H1 (cell line): ENCODE data around the gene ZC3H7B. TPM values are rescaled to one million over a fixed set of nuclear protein-coding genes. Genes with fewer than 3 reads are reported as not detected.

ENCODE experiments used
- FOSL1 ChIP-seq: IDR thresholded peaks from 2 replicates; pipeline ENCODE4 v1.6.1; 2011; ENCODE audit warnings: mild to moderate bottlenecking, low read depth, low read length, moderate library complexity; ENCODE audit not compliant: insufficient read depth
- SUZ12 ChIP-seq: fragments of 200-600 bp; sonication (generic); IDR thresholded peaks from 2 replicates; pipeline ENCODE4 v1.6.1; 2012; ENCODE audit warnings: mild to moderate bottlenecking, inconsistent platforms, low read length, moderate library complexity, mixed read lengths
- polyA plus RNA-seq, 7 experiments: library from polyadenylated mRNA; depleted of rRNA in 3 of 7; stranded (reverse) in 5 of 7; unstranded in 2 of 7; fragments of >200 nt in 5 of 7; fragments of 200-250 nt in 2 of 7; gene quantifications; 1 replicate in 5 of 7; 2 replicates in 1 of 7; 4 replicates in 1 of 7; pipeline versions ENCODE4 v1.2.1 to v1.2.3, GENCODE V29; 2011 to 2013; ENCODE audit warnings: missing spikeins in 2 of 7, mixed read lengths in 2 of 7
- total RNA-seq: library from RNA; stranded (reverse); fragmentation: NEBNext Ultra II Directional; extraction: Animal tissue kit (Norgen Biotek cat#: 25700); gene quantifications from 2 replicates; pipeline ENCODE4 v1.2.1, GENCODE V29; 2021
- TF ChIP-seq, protein P1 (sequence below): fragments of 300-600 bp; sonication (generic); IDR thresholded peaks from 2 replicates; pipeline ENCODE4 v1.7.1; 2012; ENCODE audit warnings: low read length, moderate library complexity, mild to moderate bottlenecking, inconsistent platforms; ENCODE audit not compliant: insufficient replicate concordance

Gene ZC3H7B
- total and polyA plus RNA-seq, 2 of the 8 experiments (the other 6 are each of a cell fraction or from before 2014, with no cell fraction given), result 35.5 to 78.6 TPM

DNA sequence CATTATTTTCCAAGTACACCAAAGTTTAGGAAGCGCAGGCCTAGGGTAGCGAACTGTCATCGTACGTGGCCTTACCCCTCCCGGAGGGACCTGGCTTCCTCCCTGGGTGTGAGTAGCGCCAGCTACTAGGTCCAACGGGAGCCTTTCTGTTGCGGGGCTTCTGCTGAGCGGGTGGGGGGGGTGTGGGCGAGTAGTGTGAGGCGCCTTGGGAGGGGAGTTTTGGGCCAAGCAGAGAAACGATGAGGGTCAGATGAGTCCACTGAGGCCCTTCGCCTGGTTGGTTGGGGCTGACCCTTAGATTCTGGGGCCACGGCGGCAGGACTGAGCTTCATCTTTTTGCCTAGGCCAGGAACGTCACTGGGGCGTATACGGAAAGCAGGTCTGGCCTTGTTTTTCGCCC lies 81.3 kb downstream of the ZC3H7B start (continued):
- TF ChIP-seq, protein P1, sequence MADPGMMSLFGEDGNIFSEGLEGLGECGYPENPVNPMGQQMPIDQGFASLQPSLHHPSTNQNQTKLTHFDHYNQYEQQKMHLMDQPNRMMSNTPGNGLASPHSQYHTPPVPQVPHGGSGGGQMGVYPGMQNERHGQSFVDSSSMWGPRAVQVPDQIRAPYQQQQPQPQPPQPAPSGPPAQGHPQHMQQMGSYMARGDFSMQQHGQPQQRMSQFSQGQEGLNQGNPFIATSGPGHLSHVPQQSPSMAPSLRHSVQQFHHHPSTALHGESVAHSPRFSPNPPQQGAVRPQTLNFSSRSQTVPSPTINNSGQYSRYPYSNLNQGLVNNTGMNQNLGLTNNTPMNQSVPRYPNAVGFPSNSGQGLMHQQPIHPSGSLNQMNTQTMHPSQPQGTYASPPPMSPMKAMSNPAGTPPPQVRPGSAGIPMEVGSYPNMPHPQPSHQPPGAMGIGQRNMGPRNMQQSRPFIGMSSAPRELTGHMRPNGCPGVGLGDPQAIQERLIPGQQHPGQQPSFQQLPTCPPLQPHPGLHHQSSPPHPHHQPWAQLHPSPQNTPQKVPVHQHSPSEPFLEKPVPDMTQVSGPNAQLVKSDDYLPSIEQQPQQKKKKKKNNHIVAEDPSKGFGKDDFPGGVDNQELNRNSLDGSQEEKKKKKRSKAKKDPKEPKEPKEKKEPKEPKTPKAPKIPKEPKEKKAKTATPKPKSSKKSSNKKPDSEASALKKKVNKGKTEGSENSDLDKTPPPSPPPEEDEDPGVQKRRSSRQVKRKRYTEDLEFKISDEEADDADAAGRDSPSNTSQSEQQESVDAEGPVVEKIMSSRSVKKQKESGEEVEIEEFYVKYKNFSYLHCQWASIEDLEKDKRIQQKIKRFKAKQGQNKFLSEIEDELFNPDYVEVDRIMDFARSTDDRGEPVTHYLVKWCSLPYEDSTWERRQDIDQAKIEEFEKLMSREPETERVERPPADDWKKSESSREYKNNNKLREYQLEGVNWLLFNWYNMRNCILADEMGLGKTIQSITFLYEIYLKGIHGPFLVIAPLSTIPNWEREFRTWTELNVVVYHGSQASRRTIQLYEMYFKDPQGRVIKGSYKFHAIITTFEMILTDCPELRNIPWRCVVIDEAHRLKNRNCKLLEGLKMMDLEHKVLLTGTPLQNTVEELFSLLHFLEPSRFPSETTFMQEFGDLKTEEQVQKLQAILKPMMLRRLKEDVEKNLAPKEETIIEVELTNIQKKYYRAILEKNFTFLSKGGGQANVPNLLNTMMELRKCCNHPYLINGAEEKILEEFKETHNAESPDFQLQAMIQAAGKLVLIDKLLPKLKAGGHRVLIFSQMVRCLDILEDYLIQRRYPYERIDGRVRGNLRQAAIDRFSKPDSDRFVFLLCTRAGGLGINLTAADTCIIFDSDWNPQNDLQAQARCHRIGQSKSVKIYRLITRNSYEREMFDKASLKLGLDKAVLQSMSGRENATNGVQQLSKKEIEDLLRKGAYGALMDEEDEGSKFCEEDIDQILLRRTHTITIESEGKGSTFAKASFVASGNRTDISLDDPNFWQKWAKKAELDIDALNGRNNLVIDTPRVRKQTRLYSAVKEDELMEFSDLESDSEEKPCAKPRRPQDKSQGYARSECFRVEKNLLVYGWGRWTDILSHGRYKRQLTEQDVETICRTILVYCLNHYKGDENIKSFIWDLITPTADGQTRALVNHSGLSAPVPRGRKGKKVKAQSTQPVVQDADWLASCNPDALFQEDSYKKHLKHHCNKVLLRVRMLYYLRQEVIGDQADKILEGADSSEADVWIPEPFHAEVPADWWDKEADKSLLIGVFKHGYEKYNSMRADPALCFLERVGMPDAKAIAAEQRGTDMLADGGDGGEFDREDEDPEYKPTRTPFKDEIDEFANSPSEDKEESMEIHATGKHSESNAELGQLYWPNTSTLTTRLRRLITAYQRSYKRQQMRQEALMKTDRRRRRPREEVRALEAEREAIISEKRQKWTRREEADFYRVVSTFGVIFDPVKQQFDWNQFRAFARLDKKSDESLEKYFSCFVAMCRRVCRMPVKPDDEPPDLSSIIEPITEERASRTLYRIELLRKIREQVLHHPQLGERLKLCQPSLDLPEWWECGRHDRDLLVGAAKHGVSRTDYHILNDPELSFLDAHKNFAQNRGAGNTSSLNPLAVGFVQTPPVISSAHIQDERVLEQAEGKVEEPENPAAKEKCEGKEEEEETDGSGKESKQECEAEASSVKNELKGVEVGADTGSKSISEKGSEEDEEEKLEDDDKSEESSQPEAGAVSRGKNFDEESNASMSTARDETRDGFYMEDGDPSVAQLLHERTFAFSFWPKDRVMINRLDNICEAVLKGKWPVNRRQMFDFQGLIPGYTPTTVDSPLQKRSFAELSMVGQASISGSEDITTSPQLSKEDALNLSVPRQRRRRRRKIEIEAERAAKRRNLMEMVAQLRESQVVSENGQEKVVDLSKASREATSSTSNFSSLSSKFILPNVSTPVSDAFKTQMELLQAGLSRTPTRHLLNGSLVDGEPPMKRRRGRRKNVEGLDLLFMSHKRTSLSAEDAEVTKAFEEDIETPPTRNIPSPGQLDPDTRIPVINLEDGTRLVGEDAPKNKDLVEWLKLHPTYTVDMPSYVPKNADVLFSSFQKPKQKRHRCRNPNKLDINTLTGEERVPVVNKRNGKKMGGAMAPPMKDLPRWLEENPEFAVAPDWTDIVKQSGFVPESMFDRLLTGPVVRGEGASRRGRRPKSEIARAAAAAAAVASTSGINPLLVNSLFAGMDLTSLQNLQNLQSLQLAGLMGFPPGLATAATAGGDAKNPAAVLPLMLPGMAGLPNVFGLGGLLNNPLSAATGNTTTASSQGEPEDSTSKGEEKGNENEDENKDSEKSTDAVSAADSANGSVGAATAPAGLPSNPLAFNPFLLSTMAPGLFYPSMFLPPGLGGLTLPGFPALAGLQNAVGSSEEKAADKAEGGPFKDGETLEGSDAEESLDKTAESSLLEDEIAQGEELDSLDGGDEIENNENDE, result no peak
- TF ChIP-seq SUZ12 (no peak), FOSL1 (no peak)
